ENCODE measurements around the gene SCG5.

The SCG5 gene

GRCh38 chr15:32746116-32746857 is 104.8 kb downstream of the SCG5 start:
- TF ChIP-seq, protein P1, sequence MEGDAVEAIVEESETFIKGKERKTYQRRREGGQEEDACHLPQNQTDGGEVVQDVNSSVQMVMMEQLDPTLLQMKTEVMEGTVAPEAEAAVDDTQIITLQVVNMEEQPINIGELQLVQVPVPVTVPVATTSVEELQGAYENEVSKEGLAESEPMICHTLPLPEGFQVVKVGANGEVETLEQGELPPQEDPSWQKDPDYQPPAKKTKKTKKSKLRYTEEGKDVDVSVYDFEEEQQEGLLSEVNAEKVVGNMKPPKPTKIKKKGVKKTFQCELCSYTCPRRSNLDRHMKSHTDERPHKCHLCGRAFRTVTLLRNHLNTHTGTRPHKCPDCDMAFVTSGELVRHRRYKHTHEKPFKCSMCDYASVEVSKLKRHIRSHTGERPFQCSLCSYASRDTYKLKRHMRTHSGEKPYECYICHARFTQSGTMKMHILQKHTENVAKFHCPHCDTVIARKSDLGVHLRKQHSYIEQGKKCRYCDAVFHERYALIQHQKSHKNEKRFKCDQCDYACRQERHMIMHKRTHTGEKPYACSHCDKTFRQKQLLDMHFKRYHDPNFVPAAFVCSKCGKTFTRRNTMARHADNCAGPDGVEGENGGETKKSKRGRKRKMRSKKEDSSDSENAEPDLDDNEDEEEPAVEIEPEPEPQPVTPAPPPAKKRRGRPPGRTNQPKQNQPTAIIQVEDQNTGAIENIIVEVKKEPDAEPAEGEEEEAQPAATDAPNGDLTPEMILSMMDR (IDR thresholded peaks at IDR 0.05; ENCODE audit: low read depth, low read length), result no peak
- H3K4me3 ChIP-seq (ENCODE audit: low read depth, low read length), result no peak overlapping the region
